Left hindlimb (tissue), 1 donor: ENCODE results near the gene GPC6.
"Not testable (repeated sequence)": the region's sequence is repeated elsewhere in the genome, so short reads cannot be mapped to it uniquely, and the experiment has no call there.

Experiments
- DNase-seq: peaks from one replicate; pipeline ENCODE4 v3.0.0-alpha.2; 2018

Gene GPC6

GRCh38 chr13:94280845-94281244 lies 1054.2 kb downstream of the GPC6 start:
- DNase-seq = no peak

GRCh38 chr13:94286581-94286980 lies 1060.0 kb downstream of the GPC6 start:
- DNase-seq = no peak

GRCh38 chr13:94291631-94292322 lies 1065.2 kb downstream of the GPC6 start:
- no peak for DNase-seq

GRCh38 chr13:94292323-94292640 lies 1065.7 kb downstream of the GPC6 start:
- no peak for DNase-seq

- DNase-seq = no peak
Observed at GRCh38 chr13:94296471-94296870, 1069.9 kb downstream of the GPC6 start.

- no peak for DNase-seq
Observed at GRCh38 chr13:94298346-94298745, 1071.7 kb downstream of the GPC6 start.

GRCh38 chr13:94300401-94300800 lies 1073.8 kb downstream of the GPC6 start:
- DNase-seq = no peak

- DNase-seq = no peak
Observed at GRCh38 chr13:94301487-94301886, 1074.9 kb downstream of the GPC6 start.

- DNase-seq = not testable (repeated sequence)
Observed at GRCh38 chr13:94302847-94303565, 1076.4 kb downstream of the GPC6 start.

GRCh38 chr13:94303644-94304174 lies 1077.1 kb downstream of the GPC6 start:
- no peak for DNase-seq

GRCh38 chr13:94305033-94305432 lies 1078.4 kb downstream of the GPC6 start:
- no peak for DNase-seq

GRCh38 chr13:94305463-94305862 lies 1078.9 kb downstream of the GPC6 start:
- DNase-seq = no peak

GRCh38 chr13:94305934-94306333 lies 1079.3 kb downstream of the GPC6 start:
- no peak for DNase-seq

GRCh38 chr13:94308832-94309231 lies 1082.2 kb downstream of the GPC6 start:
- no peak for DNase-seq

GRCh38 chr13:94309576-94309975 lies 1083.0 kb downstream of the GPC6 start:
- DNase-seq = no peak

GRCh38 chr13:94309997-94310855 lies 1083.6 kb downstream of the GPC6 start:
- DNase-seq = no peak

- no peak for DNase-seq
Observed at GRCh38 chr13:94311893-94312292, 1085.3 kb downstream of the GPC6 start.

- no peak for DNase-seq
Observed at GRCh38 chr13:94312511-94313216, 1086.1 kb downstream of the GPC6 start.

- no peak for DNase-seq
Observed at GRCh38 chr13:94313321-94313910, 1086.8 kb downstream of the GPC6 start.

- no peak for DNase-seq
Observed at GRCh38 chr13:94313926-94314325, 1087.3 kb downstream of the GPC6 start.

GRCh38 chr13:94315188-94315587 lies 1088.6 kb downstream of the GPC6 start:
- DNase-seq = no peak

GRCh38 chr13:94317063-94317491 lies 1090.5 kb downstream of the GPC6 start:
- DNase-seq = no peak
